T-helper 1 cell (primary cell): ENCODE results near the gene RPL36.
"Not testable (repeated sequence)": the region's sequence is repeated elsewhere in the genome, so short reads cannot be mapped to it uniquely, and the experiment has no call there.

Experiments
- DNase-seq, 5 donors: peaks; one replicate each; pipeline ENCODE4 v3.0.0-alpha.2; 2012 to 2020

Gene RPL36

GRCh38 chr19:5707576-5708575 lies 17.8 kb downstream of the RPL36 start:
- DNase-seq, result no peak

GRCh38 chr19:5711025-5711424 lies 20.9 kb downstream of the RPL36 start:
- no peak for DNase-seq

GRCh38 chr19:5711713-5712161 lies 21.6 kb downstream of the RPL36 start:
- DNase-seq, result no peak

- no peak for DNase-seq
Measured at GRCh38 chr19:5713228-5713627, 23.1 kb downstream of the RPL36 start.

GRCh38 chr19:5714816-5715215 lies 24.7 kb downstream of the RPL36 start:
- no peak for DNase-seq

GRCh38 chr19:5717215-5717935 lies 27.3 kb downstream of the RPL36 start:
- no peak for DNase-seq

GRCh38 chr19:5718037-5718578 lies 28.0 kb downstream of the RPL36 start:
- DNase-seq, result peak in 1 of 5 donors; percentile 25

- peak in 1 of 5 donors; percentile 89 for DNase-seq
Measured at GRCh38 chr19:5718579-5719273, 28.6 kb downstream of the RPL36 start.

GRCh38 chr19:5719274-5719960 lies 29.3 kb downstream of the RPL36 start:
- DNase-seq, result peak in 2 of 5 donors; percentile 37 to 41

- DNase-seq, result peak; percentile 97 to 99 (median 97)
Measured at GRCh38 chr19:5719961-5720790, 30.1 kb downstream of the RPL36 start, which contains the start of the genes CATSPERD and LONP1. Gene CATSPERD (plus strand): TSS chr19:5720637. CDS start chr19:5720738, 101 bp downstream. Gene LONP1 (minus strand): TSS chr19:5720146. CDS start chr19:5720132, 14 bp downstream.

- no peak for DNase-seq
Measured at GRCh38 chr19:5727453-5728050, 37.5 kb downstream of the RPL36 start.

GRCh38 chr19:5733172-5733571 lies 43.1 kb downstream of the RPL36 start:
- not testable (repeated sequence) for DNase-seq

- DNase-seq, result no peak
Measured at GRCh38 chr19:5738423-5738822, 48.3 kb downstream of the RPL36 start.
